OCI-LY7 (cell line): ENCODE results near the gene CELA3B.

Experiments used
- CTCF ChIP-seq: fragments of 200-600 bp; sonication (generic); conservative IDR thresholded peaks from 2 replicates; pipeline ENCODE4 v1.5.1; 2014; ENCODE audit warnings: mild to moderate bottlenecking, antibody characterized with exemption, low read length, moderate library complexity, mixed read lengths
- EZH2phosphoT487 ChIP-seq: fragments of 200-600 bp; sonication (generic); IDR thresholded peaks from 2 replicates; pipeline ENCODE4 v1.6.1; 2018; ENCODE audit warnings: low read depth, borderline replicate concordance, mild to moderate bottlenecking, mixed run types, antibody characterized with exemption, low read length, moderate library complexity, mixed read lengths

GRCh38 chr1:21961799-21962198 lies 15.0 kb upstream of the CELA3B start:
- TF ChIP-seq CTCF, result no peak
- TF ChIP-seq EZH2phosphoT487, result no peak
